GM23248 (cell line): ENCODE measurements around the gene PPP6R1.

Experiments used
- EZH2 ChIP-seq: fragments of 200-600 bp; sonication (generic); IDR thresholded peaks from 2 replicates; pipeline ENCODE4 v1.6.1; 2018; ENCODE audit warnings: antibody characterized with exemption, mild to moderate bottlenecking; ENCODE audit not compliant: insufficient read depth, poor library complexity, severe bottlenecking
- EZH2phosphoT487 ChIP-seq: fragments of 200-600 bp; sonication (generic); IDR thresholded peaks from 2 replicates; pipeline ENCODE4 v1.6.1; 2018; ENCODE audit warnings: antibody characterized with exemption, moderate library complexity, mild to moderate bottlenecking, low read depth; ENCODE audit not compliant: insufficient read depth

- TF ChIP-seq EZH2: no peak
- TF ChIP-seq EZH2phosphoT487: no peak
Observed at GRCh38 chr19:55246462-55247451, 12.1 kb downstream of the PPP6R1 start.
